Panc1 (cell line): ENCODE measurements around the gene RBM45. TPM values are rescaled to one million over a fixed set of nuclear protein-coding genes. Genes with fewer than 3 reads are reported as not detected.

Experiments
- ATAC-seq: fragments of 200-7000 bp; cut with Tn5 transposase; 2 replicates; pipeline ENCODE4 v1.9.1; 2020; ENCODE audit warnings: mild to moderate bottlenecking, moderate library complexity
- BruUV-seq: library from RNA; stranded (reverse); fragments of 400-500 nt; replicated peaks from 2 replicates; lab custom pipeline; 2021; lab: Mats Ljungman, UMichigan
- CTCF ChIA-PET: fragments of 300-600 bp; sonication (Branson Sonifier 250); formaldehyde crosslinking; loops from one replicate; lab custom pipeline; 2022; ENCODE audit warnings: antibody characterized with exemption; lab: Charles Lee
- POLR2A ChIA-PET: fragments of 300-600 bp; sonication (Branson Sonifier 250); formaldehyde crosslinking; loops from one replicate; lab custom pipeline; 2022; ENCODE audit warnings: antibody characterized with exemption; lab: Charles Lee
- DNase-seq: peaks from one replicate; pipeline ENCODE4 v3.0.0-alpha.2; 2010; ENCODE audit warnings: low read depth, low spot score
- H3K27ac ChIP-seq: 2 replicates; pipeline ENCODE4 v1.5.1; 2011; ENCODE audit warnings: mild to moderate bottlenecking, low read length, inconsistent platforms
- H3K27me3 ChIP-seq: fragments of 200-500 bp; sonication (Bioruptor generic); 2 replicates; pipeline ENCODE4 v1.6.0; 2014; ENCODE audit warnings: low read length, inconsistent platforms; ENCODE audit not compliant: control insufficient read depth, insufficient read depth
- H3K36me3 ChIP-seq: fragments of 200-500 bp; sonication (Bioruptor generic); 2 replicates; pipeline ENCODE4 v1.5.1; 2014; ENCODE audit warnings: inconsistent platforms, mild to moderate bottlenecking, low read length, moderate library complexity; ENCODE audit not compliant: control insufficient read depth, insufficient read depth
- H3K4me1 ChIP-seq: 2 replicates; pipeline ENCODE4 v1.5.1; 2011; ENCODE audit warnings: inconsistent platforms, mild to moderate bottlenecking, low read length, moderate library complexity; ENCODE audit not compliant: control insufficient read depth, insufficient read depth
- H3K4me3 ChIP-seq, 2 experiments: 2 replicates each; pipeline ENCODE4 v1.5.1; 2011 to 2012; ENCODE audit warnings: low read depth in 2 of 2, low read length in 2 of 2, mild to moderate bottlenecking in 2 of 2, inconsistent platforms in 1 of 2, moderate library complexity in 1 of 2
- H3K9me3 ChIP-seq: fragments of 200-500 bp; sonication (Bioruptor generic); 2 replicates; pipeline ENCODE4 v1.5.1; 2014; ENCODE audit warnings: low read depth, mild to moderate bottlenecking, inconsistent platforms, low read length, moderate library complexity; ENCODE audit not compliant: control insufficient read depth, insufficient read depth
- POLR2AphosphoS5 ChIP-seq: IDR thresholded peaks from 2 replicates; pipeline ENCODE4 v1.6.1; 2012; ENCODE audit warnings: mild to moderate bottlenecking, low read depth, low read length, moderate library complexity
- SIN3A ChIP-seq: IDR thresholded peaks from 2 replicates; pipeline ENCODE4 v1.6.1; 2012; ENCODE audit warnings: low read depth, mild to moderate bottlenecking, low read length, moderate library complexity, borderline replicate concordance; ENCODE audit not compliant: insufficient read depth
- TCF7L2 ChIP-seq: IDR thresholded peaks from 2 replicates; pipeline ENCODE4 v1.6.1; 2011; ENCODE audit warnings: mild to moderate bottlenecking, low read depth, low read length, inconsistent platforms
- in situ Hi-C: cut with HindIII; loops from 2 replicates; pipeline ENCODE4 v1.10.0; 2016; ENCODE audit warnings: low sequenced_read_pairs, low pct_unique_long_range_greater_than_20kb
- intact Hi-C: fragments of 100-400 bp; cut with micrococcal nuclease; formaldehyde crosslinking; loops from one replicate; pipeline ENCODE4 v1.10.0; 2022; ENCODE audit not compliant: unreplicated experiment
- total RNA-seq: library from RNA; stranded (reverse); gene quantifications from one replicate; pipeline ENCODE4 v1.2.1, GENCODE V29; 2021; ENCODE audit not compliant: unreplicated experiment
- TF ChIP-seq, protein P1 (sequence below): fragments of 450-650 bp; IDR thresholded peaks from 2 replicates; pipeline ENCODE4 v1.5.1; 2017; ENCODE audit warnings: mild to moderate bottlenecking
- TF ChIP-seq, protein P2 (sequence below), 2 experiments: IDR thresholded peaks; 2 replicates each; pipeline ENCODE4 v1.6.1; 2011 to 2012; ENCODE audit warnings: low read depth in 2 of 2, control low read depth in 1 of 2, low read length in 1 of 2, mild to moderate bottlenecking in 1 of 2, moderate library complexity in 1 of 2; ENCODE audit not compliant: insufficient read depth in 1 of 2

RBM45 gene
- total RNA-seq, 1 experiment from 2014 or later = 14.1 TPM

DNA sequence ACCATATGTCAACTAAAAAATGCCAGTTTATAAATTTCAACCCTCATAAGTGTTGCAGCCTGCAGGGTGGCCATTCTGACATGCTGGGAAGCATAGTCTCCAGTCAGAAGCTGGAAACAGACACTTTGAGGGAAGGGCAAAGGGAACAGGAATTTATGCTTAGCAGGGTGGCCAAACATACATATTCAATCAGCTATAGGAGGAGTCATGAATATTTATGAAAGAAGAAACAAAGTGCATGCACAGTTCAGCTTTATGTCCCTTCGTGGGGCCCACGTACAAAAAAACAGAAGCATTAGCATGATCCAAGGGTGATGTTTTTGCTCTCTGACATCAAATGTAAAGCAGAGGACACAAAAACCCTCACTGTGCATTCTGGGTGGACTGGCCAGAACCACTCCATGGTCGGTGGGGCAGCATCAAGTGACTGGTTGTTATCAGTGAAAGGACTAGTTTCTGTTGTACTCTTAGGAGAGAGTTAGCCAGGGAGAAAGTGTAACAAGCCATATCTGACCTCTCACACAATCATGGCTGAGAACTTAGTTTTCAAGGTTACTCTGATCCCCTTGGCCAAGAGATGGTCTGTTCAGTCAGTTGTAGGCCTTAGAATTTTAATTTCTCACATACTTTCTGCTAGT lies 29.7 kb upstream of the RBM45 start:
- TF ChIP-seq POLR2AphosphoS5 (no peak), SIN3A (no peak), TCF7L2 (no peak)
- TF ChIP-seq, protein P1, sequence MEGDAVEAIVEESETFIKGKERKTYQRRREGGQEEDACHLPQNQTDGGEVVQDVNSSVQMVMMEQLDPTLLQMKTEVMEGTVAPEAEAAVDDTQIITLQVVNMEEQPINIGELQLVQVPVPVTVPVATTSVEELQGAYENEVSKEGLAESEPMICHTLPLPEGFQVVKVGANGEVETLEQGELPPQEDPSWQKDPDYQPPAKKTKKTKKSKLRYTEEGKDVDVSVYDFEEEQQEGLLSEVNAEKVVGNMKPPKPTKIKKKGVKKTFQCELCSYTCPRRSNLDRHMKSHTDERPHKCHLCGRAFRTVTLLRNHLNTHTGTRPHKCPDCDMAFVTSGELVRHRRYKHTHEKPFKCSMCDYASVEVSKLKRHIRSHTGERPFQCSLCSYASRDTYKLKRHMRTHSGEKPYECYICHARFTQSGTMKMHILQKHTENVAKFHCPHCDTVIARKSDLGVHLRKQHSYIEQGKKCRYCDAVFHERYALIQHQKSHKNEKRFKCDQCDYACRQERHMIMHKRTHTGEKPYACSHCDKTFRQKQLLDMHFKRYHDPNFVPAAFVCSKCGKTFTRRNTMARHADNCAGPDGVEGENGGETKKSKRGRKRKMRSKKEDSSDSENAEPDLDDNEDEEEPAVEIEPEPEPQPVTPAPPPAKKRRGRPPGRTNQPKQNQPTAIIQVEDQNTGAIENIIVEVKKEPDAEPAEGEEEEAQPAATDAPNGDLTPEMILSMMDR = no peak
- TF ChIP-seq, protein P2, sequence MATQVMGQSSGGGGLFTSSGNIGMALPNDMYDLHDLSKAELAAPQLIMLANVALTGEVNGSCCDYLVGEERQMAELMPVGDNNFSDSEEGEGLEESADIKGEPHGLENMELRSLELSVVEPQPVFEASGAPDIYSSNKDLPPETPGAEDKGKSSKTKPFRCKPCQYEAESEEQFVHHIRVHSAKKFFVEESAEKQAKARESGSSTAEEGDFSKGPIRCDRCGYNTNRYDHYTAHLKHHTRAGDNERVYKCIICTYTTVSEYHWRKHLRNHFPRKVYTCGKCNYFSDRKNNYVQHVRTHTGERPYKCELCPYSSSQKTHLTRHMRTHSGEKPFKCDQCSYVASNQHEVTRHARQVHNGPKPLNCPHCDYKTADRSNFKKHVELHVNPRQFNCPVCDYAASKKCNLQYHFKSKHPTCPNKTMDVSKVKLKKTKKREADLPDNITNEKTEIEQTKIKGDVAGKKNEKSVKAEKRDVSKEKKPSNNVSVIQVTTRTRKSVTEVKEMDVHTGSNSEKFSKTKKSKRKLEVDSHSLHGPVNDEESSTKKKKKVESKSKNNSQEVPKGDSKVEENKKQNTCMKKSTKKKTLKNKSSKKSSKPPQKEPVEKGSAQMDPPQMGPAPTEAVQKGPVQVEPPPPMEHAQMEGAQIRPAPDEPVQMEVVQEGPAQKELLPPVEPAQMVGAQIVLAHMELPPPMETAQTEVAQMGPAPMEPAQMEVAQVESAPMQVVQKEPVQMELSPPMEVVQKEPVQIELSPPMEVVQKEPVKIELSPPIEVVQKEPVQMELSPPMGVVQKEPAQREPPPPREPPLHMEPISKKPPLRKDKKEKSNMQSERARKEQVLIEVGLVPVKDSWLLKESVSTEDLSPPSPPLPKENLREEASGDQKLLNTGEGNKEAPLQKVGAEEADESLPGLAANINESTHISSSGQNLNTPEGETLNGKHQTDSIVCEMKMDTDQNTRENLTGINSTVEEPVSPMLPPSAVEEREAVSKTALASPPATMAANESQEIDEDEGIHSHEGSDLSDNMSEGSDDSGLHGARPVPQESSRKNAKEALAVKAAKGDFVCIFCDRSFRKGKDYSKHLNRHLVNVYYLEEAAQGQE (IDR thresholded peaks at IDR 0.05; ENCODE audit: insufficient read depth in 1 of 2, low read depth in 2 of 2, low read length in 1 of 2) = no peak
- CTCF ChIA-PET = no interaction called here

DNA sequence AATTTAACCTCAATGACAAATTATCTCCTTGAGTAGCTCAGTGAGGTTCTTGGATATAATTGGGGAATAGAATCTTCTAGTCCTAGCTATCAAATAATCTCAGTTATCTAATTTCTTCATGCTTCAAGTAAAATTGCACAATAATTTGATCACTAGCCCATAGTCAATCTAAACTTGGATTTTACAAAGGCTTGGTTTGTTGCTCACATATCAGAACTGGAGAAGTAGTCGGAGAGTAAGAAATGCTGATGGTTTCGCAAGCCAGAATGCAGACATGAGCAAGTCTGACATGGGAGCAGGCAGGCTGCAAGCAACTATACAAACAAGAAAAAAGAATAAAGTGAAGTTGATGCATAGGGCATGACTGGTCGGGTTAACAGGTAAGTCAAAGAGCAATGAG lies 28.0 kb upstream of the RBM45 start:
- no TSS peak for BruUV-seq
- H3K36me3 ChIP-seq = no peaks in the 10 kb centered on the region
- TF ChIP-seq, protein P2 (IDR thresholded peaks at IDR 0.05; ENCODE audit: insufficient read depth in 1 of 2, low read depth in 2 of 2, low read length in 1 of 2) = no peak
- TF ChIP-seq, protein P1 = no peak
- TF ChIP-seq POLR2AphosphoS5 (no peak), TCF7L2 (no peak), SIN3A (no peak)
- in situ Hi-C loops = no loop called here
- CTCF ChIA-PET = no interaction called here
- ATAC-seq (no peak), DNase-seq (no peak)
- POLR2A ChIA-PET = interaction anchor here (0.7 kb wide), 1 partner anchor 20 kb away, joined by 7 read pairs; no protein-coding TSS in a partner anchor
- intact Hi-C loops = no loop called here
- no peak overlapping the region for H3K4me3 ChIP-seq
- H3K4me1 ChIP-seq = no peaks in the 10 kb centered on the region
- no peaks in the 10 kb centered on the region for H3K9me3 ChIP-seq
- no peak overlapping the region for H3K27ac ChIP-seq
- H3K27me3 ChIP-seq = no peaks in the 10 kb centered on the region

More for the DNA sequence above, 29.7 kb upstream of the RBM45 start:
- no peaks in the 10 kb centered on the region for H3K27me3 ChIP-seq
- POLR2A ChIA-PET = no interaction called here
- DNase-seq = no peak
- ATAC-seq = no peak
- no peaks in the 10 kb centered on the region for H3K9me3 ChIP-seq
- no TSS peak for BruUV-seq
- no peaks in the 10 kb centered on the region for H3K4me1 ChIP-seq
- no peak overlapping the region for H3K4me3 ChIP-seq
- in situ Hi-C loops = no loop called here
- no peak overlapping the region for H3K27ac ChIP-seq
- H3K36me3 ChIP-seq = no peaks in the 10 kb centered on the region
- intact Hi-C loops = no loop called here
